ENCODE measurements around the gene TENT5A. TPM values are rescaled to one million over a fixed set of nuclear protein-coding genes. Genes with fewer than 3 reads are reported as not detected.

TENT5A gene
- total RNA-seq, 2 experiments from 2014 or later: 1.1 to 1.2 TPM

DNA sequence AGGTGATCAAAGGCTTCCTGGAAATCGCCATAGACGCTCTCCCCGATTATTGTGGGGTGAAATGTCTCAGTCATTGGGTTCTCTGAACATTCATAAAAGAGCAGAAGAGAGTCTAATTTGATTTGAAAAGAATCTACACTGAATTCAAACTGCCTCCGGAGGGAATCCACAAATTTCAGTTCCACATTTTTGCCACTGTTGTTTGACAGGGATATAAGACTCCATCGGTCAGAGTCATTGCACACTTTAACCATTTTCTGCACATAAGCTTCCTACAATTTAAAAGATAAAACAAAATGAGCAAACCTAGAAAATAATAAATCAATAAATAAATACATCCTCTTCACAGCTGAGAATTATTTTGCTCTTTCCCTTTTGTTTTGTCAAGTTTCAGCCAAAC is 2.3 kb downstream of the TENT5A start:
- ChIA-PET POLR2A (no interaction called here), CTCF (no interaction called here)
- Mint-ChIP-seq H3K27ac (no peak overlapping the region), H3K27me3 (peaks cover 20% of the 10 kb centered on the region), H3K9me3 (no peaks in the 10 kb centered on the region), H3K4me3 (peak overlapping the region; percentile 76), H3K4me1 (ENCODE audit: low read depth) (peaks cover 31% of the 10 kb centered on the region), H3K36me3 (ENCODE audit: low read depth) (peaks cover 2% of the 10 kb centered on the region)
- TF ChIP-seq, protein P1, sequence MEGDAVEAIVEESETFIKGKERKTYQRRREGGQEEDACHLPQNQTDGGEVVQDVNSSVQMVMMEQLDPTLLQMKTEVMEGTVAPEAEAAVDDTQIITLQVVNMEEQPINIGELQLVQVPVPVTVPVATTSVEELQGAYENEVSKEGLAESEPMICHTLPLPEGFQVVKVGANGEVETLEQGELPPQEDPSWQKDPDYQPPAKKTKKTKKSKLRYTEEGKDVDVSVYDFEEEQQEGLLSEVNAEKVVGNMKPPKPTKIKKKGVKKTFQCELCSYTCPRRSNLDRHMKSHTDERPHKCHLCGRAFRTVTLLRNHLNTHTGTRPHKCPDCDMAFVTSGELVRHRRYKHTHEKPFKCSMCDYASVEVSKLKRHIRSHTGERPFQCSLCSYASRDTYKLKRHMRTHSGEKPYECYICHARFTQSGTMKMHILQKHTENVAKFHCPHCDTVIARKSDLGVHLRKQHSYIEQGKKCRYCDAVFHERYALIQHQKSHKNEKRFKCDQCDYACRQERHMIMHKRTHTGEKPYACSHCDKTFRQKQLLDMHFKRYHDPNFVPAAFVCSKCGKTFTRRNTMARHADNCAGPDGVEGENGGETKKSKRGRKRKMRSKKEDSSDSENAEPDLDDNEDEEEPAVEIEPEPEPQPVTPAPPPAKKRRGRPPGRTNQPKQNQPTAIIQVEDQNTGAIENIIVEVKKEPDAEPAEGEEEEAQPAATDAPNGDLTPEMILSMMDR (IDR thresholded peaks at IDR 0.05): no peak
- intact Hi-C loops (cut with micrococcal nuclease): loop anchor here (10.0 kb wide), 2 partner anchors 1145 to 1415 kb away; no protein-coding TSS in a partner anchor
- ATAC-seq (no peak), DNase-seq (no peak)

DNA sequence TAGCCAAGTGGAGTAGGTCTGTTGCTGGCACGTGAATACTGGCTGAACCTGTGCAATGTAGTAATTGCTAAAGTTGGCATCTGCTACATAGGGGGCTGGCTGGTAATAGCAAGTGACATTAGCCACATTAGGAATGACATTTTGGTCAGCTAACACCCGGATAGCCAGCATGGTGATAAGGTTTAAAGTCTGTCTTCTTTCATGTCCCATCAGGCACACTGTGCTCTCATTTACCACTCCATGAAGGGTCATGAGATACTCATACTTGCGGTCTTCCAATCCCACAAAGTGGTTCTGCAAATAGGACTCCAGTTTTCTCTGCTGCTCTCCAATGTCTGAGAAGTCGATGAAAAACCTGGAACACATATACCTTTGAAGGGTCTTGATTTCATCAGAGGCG is 2.8 kb downstream of the TENT5A start:
- TF ChIP-seq, protein P1 (IDR thresholded peaks at IDR 0.05): no peak
- peaks cover 20% of the 10 kb centered on the region for H3K27me3 Mint-ChIP-seq
- intact Hi-C loops (cut with micrococcal nuclease): loop anchor here (10.0 kb wide), 2 partner anchors 1145 to 1415 kb away; no protein-coding TSS in a partner anchor
- no peak overlapping the region for H3K4me3 Mint-ChIP-seq
- H3K4me1 Mint-ChIP-seq (ENCODE audit: low read depth): peaks cover 33% of the 10 kb centered on the region
- peaks cover 2% of the 10 kb centered on the region for H3K36me3 Mint-ChIP-seq (ENCODE audit: low read depth)
- no peak for ATAC-seq
- H3K27ac Mint-ChIP-seq: no peak overlapping the region
- POLR2A ChIA-PET: no interaction called here
- no peaks in the 10 kb centered on the region for H3K9me3 Mint-ChIP-seq
- no peak for DNase-seq
- CTCF ChIA-PET: no interaction called here

DNA sequence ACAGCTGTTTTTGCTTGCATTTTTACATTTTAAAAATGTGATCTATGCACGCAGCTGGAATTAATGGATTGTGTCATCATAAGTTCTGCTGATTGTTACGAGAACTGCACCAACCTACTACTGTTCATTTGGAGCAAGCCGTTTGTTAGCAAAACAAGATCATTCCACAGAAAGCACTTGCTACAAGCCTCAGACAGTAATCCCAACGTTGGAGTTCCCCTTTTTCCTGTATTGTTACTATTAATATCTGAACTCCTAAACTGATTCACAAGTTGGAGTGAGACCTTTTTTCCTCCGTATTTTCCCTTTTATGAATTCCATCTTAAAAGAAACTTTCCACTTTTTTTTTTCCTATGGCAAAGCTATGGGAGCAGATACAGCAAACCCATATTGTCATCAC is 3.5 kb downstream of the TENT5A start:
- no peaks in the 10 kb centered on the region for H3K9me3 Mint-ChIP-seq
- peaks cover 2% of the 10 kb centered on the region for H3K36me3 Mint-ChIP-seq (ENCODE audit: low read depth)
- H3K27me3 Mint-ChIP-seq: peaks cover 17% of the 10 kb centered on the region
- no peak overlapping the region for H3K4me3 Mint-ChIP-seq
- TF ChIP-seq, protein P1 (IDR thresholded peaks at IDR 0.05): no peak
- CTCF ChIA-PET: no interaction called here
- ATAC-seq (no peak), DNase-seq (no peak)
- no peak overlapping the region for H3K27ac Mint-ChIP-seq
- peaks cover 33% of the 10 kb centered on the region for H3K4me1 Mint-ChIP-seq (ENCODE audit: low read depth)
- intact Hi-C loops (cut with micrococcal nuclease): no loop called here
- POLR2A ChIA-PET: no interaction called here

DNA sequence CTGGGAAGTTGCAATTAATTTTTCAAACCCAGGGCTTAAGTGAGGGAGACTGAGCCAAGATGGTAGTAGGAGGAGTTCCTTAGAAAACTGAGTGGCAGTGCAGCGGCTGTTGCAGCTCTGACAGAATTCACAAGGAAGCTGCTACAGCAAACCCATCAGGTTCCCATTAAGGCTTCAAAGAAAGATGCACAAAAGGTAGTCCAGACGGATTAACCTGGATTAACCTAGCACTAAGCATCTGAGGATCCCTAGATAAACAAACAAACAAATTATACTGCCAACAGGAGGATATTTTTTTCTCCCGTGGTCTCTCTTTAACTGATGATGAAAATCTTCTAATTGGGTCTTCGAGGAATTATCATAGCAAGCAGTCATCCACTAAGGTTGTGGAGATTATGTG is 5.2 kb downstream of the TENT5A start:
- Mint-ChIP-seq H3K27me3 (peaks cover 13% of the 10 kb centered on the region), H3K4me3 (no peak overlapping the region), H3K36me3 (ENCODE audit: low read depth) (peaks cover 2% of the 10 kb centered on the region), H3K27ac (no peak overlapping the region), H3K9me3 (no peaks in the 10 kb centered on the region), H3K4me1 (ENCODE audit: low read depth) (peaks cover 33% of the 10 kb centered on the region)
- ATAC-seq (no peak), DNase-seq (no peak)
- intact Hi-C loops (cut with micrococcal nuclease): no loop called here
- ChIA-PET CTCF (no interaction called here), POLR2A (interaction anchor here (0.6 kb wide), 1 partner anchor 56 kb away, joined by 3 read pairs; no protein-coding TSS in a partner anchor)
- TF ChIP-seq, protein P1 (IDR thresholded peaks at IDR 0.05): no peak

DNA sequence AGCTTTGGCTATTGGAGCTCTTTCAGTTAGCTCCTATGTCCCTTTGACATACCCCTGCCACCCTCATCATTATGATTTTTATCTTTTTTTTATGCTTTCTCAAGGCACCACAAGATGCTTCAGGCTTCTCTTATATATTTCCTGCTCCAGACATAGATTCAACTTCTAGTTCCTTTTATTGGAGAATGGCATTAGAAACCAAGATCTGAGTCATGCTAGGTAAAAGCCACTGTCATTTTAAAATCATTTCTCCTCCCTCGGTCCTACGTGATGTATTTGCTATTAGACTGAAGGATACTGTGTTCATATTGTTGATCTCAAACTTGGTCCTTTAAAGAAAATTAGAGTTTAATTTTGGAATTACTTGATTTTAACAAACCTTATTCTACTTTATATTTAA is 8.3 kb downstream of the TENT5A start:
- Mint-ChIP-seq H3K27ac (no peak overlapping the region), H3K4me3 (no peak overlapping the region), H3K36me3 (ENCODE audit: low read depth) (peaks cover 2% of the 10 kb centered on the region), H3K9me3 (no peaks in the 10 kb centered on the region), H3K4me1 (ENCODE audit: low read depth) (peaks cover 8% of the 10 kb centered on the region), H3K27me3 (no peaks in the 10 kb centered on the region)
- ATAC-seq: no peak
- TF ChIP-seq, protein P1 (IDR thresholded peaks at IDR 0.05): no peak
- POLR2A ChIA-PET: no interaction called here
- intact Hi-C loops (cut with micrococcal nuclease): no loop called here
- DNase-seq: no peak
- CTCF ChIA-PET: interaction anchor here (0.8 kb wide), 1 partner anchor 10 kb away, joined by 3 read pairs; no protein-coding TSS in a partner anchor
